Astrocyte (in vitro differentiated cells and primary cell): ENCODE results near the gene MEGF6. TPM values are rescaled to one million over a fixed set of nuclear protein-coding genes. Genes with fewer than 3 reads are reported as not detected.
A peak's percentile ranks its signal among the peaks of the same experiment; 100 is the strongest.

ENCODE experiments used
- DNase-seq: peaks from one replicate; pipeline ENCODE4 v3.0.0-alpha.2; 2010; ENCODE audit warnings: low read depth
- FAIRE-seq: peaks from 2 replicates; lab custom pipeline; 2011; peaks lifted over from hg19 to GRCh38; lab: Jason Lieb, UNC
- H2AFZ ChIP-seq: 2 replicates; pipeline ENCODE4 v1.6.0; 2012; ENCODE audit warnings: low read depth, low read length, inconsistent platforms
- H3K27ac ChIP-seq: 2 replicates; pipeline ENCODE4 v1.5.1; 2011; ENCODE audit warnings: low read depth, low read length, inconsistent platforms
- H3K27me3 ChIP-seq: 2 replicates; pipeline ENCODE4 v1.6.0; 2011; ENCODE audit warnings: low read length, inconsistent platforms; ENCODE audit not compliant: insufficient read depth
- H3K36me3 ChIP-seq: 2 replicates; pipeline ENCODE4 v1.5.1; 2011; ENCODE audit warnings: low read length, inconsistent platforms; ENCODE audit not compliant: insufficient read depth
- H3K4me1 ChIP-seq: 2 replicates; pipeline ENCODE4 v1.5.1; 2011; ENCODE audit warnings: low read length, inconsistent platforms; ENCODE audit not compliant: insufficient read depth
- H3K4me2 ChIP-seq: 2 replicates; pipeline ENCODE4 v1.6.0; 2012; ENCODE audit warnings: low read length, inconsistent platforms
- H3K4me3 ChIP-seq: 2 replicates; pipeline ENCODE4 v1.5.1; 2011; ENCODE audit warnings: low read depth, mild to moderate bottlenecking, low read length, inconsistent platforms; ENCODE audit not compliant: insufficient read depth
- H3K79me2 ChIP-seq: 2 replicates; pipeline ENCODE4 v1.6.0; 2012; ENCODE audit warnings: mild to moderate bottlenecking, low read length, inconsistent platforms; ENCODE audit not compliant: insufficient read depth
- H3K9ac ChIP-seq: 2 replicates; pipeline ENCODE4 v1.6.0; 2012; ENCODE audit warnings: mild to moderate bottlenecking, low read length, inconsistent platforms
- H3K9me3 ChIP-seq: 2 replicates; pipeline ENCODE4 v1.5.1; 2012; ENCODE audit warnings: low read depth, mild to moderate bottlenecking, low read length, inconsistent platforms; ENCODE audit not compliant: insufficient read depth
- H4K20me1 ChIP-seq: 2 replicates; pipeline ENCODE4 v1.6.0; 2012; ENCODE audit warnings: low read length, inconsistent platforms; ENCODE audit not compliant: insufficient read depth
- H3K27ac Mint-ChIP-seq: one replicate; pipeline ENCODE4 v1.8.0; 2021; ENCODE audit warnings: mild to moderate bottlenecking, mixed read lengths; ENCODE audit not compliant: unreplicated experiment
- H3K27me3 Mint-ChIP-seq: one replicate; pipeline ENCODE4 v1.8.0; 2021; ENCODE audit warnings: low read depth, mixed read lengths; ENCODE audit not compliant: unreplicated experiment
- H3K36me3 Mint-ChIP-seq: one replicate; pipeline ENCODE4 v1.8.0; 2021; ENCODE audit warnings: low read depth, mixed read lengths; ENCODE audit not compliant: unreplicated experiment
- H3K4me1 Mint-ChIP-seq: one replicate; pipeline ENCODE4 v1.8.0; 2021; ENCODE audit warnings: low read depth, mixed read lengths; ENCODE audit not compliant: unreplicated experiment
- H3K4me3 Mint-ChIP-seq: one replicate; pipeline ENCODE4 v1.8.0; 2021; ENCODE audit warnings: mild to moderate bottlenecking, moderate library complexity, mixed read lengths; ENCODE audit not compliant: unreplicated experiment
- H3K9me3 Mint-ChIP-seq: one replicate; pipeline ENCODE4 v1.8.0; 2021; ENCODE audit warnings: mild to moderate bottlenecking, mixed read lengths; ENCODE audit not compliant: unreplicated experiment
- EZH2 ChIP-seq: IDR thresholded peaks from 2 replicates; pipeline ENCODE4 v1.6.1; 2012; ENCODE audit warnings: mild to moderate bottlenecking, low read length, inconsistent platforms; ENCODE audit not compliant: insufficient read depth
- total RNA-seq: library from RNA; stranded (reverse); gene quantifications from 2 replicates; pipeline ENCODE4 v1.2.1, GENCODE V29; 2021
- TF ChIP-seq, protein P1 (sequence below): IDR thresholded peaks from 2 replicates; pipeline ENCODE4 v1.5.1; 2011; ENCODE audit warnings: low read depth, mild to moderate bottlenecking, inconsistent platforms, low read length, moderate library complexity; ENCODE audit not compliant: insufficient read depth

MEGF6 gene
- total RNA-seq, 1 donor from 2014 or later: 14.8 TPM

DNA sequence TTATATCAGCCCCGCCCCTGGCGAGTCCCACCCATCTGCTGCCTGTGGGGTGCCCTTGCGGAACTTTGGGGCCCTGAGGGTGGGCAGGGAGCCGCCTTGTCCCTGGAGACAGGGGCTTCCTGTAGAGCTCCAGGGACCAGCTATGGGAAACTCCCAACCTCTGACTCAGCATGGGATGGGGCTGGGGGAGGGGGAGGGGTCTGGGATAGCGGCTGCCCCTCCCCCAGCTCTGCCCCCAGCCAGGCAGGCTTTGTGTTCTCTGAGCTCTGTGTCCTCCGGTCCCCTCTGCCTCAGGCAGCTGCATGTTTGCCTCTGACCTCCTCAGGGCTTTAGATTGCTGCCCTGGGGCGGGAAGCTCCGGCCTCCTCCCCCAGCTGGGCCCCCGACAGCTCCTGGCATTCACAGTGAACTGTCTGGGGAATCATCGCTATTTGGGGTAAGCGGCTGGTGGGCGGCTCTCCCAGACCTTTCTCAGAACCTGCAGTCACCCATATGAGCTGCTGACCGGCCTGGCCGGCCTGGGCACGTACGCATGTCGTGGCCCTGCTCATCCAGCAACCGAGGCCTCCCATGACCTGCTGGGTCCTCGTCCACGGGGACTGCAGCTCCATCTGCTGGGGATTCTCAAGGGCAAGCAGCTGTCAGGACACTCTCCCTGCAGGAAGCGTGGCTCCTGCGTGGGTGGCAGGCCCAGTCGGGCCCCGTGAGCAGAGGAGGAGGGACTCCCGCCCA is 139.8 kb downstream of the MEGF6 start:
- H3K9me3 ChIP-seq: no peaks in the 10 kb centered on the region
- Mint-ChIP-seq H3K27ac (peak overlapping the region; percentile 47), H3K27me3 (peaks cover 4% of the 10 kb centered on the region), H3K9me3 (no peaks in the 10 kb centered on the region), H3K4me1 (peaks cover 9% of the 10 kb centered on the region), H3K36me3 (no peaks in the 10 kb centered on the region), H3K4me3 (no peak overlapping the region)
- H4K20me1 ChIP-seq: no peaks in the 10 kb centered on the region
- H3K27me3 ChIP-seq: no peaks in the 10 kb centered on the region
- H2AFZ ChIP-seq: peak overlapping the region; percentile 55
- H3K36me3 ChIP-seq: no peaks in the 10 kb centered on the region
- H3K9ac ChIP-seq: peak overlapping the region; percentile 37
- no peak for TF ChIP-seq EZH2
- TF ChIP-seq, protein P1, sequence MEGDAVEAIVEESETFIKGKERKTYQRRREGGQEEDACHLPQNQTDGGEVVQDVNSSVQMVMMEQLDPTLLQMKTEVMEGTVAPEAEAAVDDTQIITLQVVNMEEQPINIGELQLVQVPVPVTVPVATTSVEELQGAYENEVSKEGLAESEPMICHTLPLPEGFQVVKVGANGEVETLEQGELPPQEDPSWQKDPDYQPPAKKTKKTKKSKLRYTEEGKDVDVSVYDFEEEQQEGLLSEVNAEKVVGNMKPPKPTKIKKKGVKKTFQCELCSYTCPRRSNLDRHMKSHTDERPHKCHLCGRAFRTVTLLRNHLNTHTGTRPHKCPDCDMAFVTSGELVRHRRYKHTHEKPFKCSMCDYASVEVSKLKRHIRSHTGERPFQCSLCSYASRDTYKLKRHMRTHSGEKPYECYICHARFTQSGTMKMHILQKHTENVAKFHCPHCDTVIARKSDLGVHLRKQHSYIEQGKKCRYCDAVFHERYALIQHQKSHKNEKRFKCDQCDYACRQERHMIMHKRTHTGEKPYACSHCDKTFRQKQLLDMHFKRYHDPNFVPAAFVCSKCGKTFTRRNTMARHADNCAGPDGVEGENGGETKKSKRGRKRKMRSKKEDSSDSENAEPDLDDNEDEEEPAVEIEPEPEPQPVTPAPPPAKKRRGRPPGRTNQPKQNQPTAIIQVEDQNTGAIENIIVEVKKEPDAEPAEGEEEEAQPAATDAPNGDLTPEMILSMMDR: peak; percentile 18
- FAIRE-seq (no peak), DNase-seq (peak; percentile 36)
- H3K4me3 ChIP-seq: no peak overlapping the region
- peaks cover 34% of the 10 kb centered on the region for H3K4me1 ChIP-seq
- H3K27ac ChIP-seq: peak overlapping the region; percentile 35
- peak overlapping the region; percentile 73 for H3K4me2 ChIP-seq
- H3K79me2 ChIP-seq: no peaks in the 10 kb centered on the region

DNA sequence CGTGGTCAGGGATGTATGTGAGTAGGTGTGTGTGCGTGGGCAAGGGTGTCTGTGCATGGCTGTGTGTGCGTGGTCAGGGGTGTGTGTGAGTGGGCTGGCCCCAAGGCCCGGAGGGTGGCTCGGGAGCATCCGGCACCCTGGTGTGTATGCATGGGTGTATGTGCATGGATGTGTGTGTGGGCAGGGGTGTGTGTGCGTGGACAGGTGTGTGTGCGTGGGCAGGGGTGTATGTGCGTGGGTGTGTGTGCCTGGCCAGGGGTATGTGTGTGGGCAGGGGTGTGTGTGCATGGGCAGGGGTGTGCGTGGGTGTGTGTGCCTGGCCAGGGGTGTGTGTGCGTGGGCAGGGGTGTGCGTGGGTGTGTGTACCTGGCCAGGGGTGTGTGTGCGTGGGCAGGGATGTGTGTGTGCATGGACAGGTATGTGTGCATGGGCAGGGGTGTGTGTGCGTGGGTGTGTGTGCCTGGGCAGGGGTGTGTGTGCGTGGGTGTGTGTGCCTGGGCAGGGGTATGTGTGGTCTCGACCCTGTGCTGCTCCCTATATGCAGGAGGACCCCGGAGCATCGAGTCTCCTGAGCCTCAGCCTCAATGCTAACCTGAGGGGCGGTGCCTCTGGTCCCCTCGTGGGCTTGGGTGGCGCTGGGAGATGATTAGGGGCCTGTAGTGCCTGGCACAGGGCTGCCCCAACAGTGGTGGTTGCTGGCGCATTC is 140.5 kb downstream of the MEGF6 start:
- H2AFZ ChIP-seq: no peak overlapping the region
- no peaks in the 10 kb centered on the region for H3K36me3 Mint-ChIP-seq
- no peak overlapping the region for H3K4me3 ChIP-seq
- TF ChIP-seq EZH2: no peak
- TF ChIP-seq, protein P1: no peak
- no peak for DNase-seq
- no peaks in the 10 kb centered on the region for H4K20me1 ChIP-seq
- H3K4me1 Mint-ChIP-seq: peaks cover 9% of the 10 kb centered on the region
- peak overlapping the region; percentile 73 for H3K4me2 ChIP-seq
- no peaks in the 10 kb centered on the region for H3K79me2 ChIP-seq
- H3K27me3 ChIP-seq: no peaks in the 10 kb centered on the region
- no peak overlapping the region for H3K4me3 Mint-ChIP-seq
- peaks cover 34% of the 10 kb centered on the region for H3K4me1 ChIP-seq
- H3K27ac ChIP-seq: no peak overlapping the region
- H3K9ac ChIP-seq: peak overlapping the region; percentile 28
- peaks cover 10% of the 10 kb centered on the region for H3K27me3 Mint-ChIP-seq
- no peak for FAIRE-seq
- H3K9me3 Mint-ChIP-seq: no peaks in the 10 kb centered on the region
- no peaks in the 10 kb centered on the region for H3K9me3 ChIP-seq
- H3K27ac Mint-ChIP-seq: no peak overlapping the region
- no peaks in the 10 kb centered on the region for H3K36me3 ChIP-seq
